Measurements from ENCODE around the gene VAMP7. TPM values are rescaled to one million over a fixed set of nuclear protein-coding genes. Genes with fewer than 3 reads are reported as not detected.

The VAMP7 gene
- total and polyA plus RNA-seq, 2 of the 13 experiments (the other 11 are each of a cell fraction or from before 2014, with no cell fraction given): 13.4 to 20.7 TPM

Small RNA genes lying within 50 kb of the gene (small RNA-seq; reads per million reads assigned to genes)
- 0 reads per million in 3 experiments for gene DPH3P2 (ENCODE audit: insufficient read depth in 2 of 3, insufficient read length in 3 of 3, low read depth in 2 of 3, low replicate concordance in 1 of 3)

Other genes starting within 250 kb of the VAMP7 start
- gene IL9R, start 116.4 kb downstream of the VAMP7 start, total RNA-seq (2016; rRNA removed; fragmentation: Illumina TruSeq; extraction: Trizol): not detected in 2 replicates
- 0.05 TPM in 1 of 2 replicates, not detected in the other for gene IL9R, start 116.4 kb downstream of the VAMP7 start, polyA plus RNA-seq (2011; rRNA removed)